CD4-positive, alpha-beta memory T cell (primary cell): Measurements from ENCODE around the gene P2RX6. TPM values are rescaled to one million over a fixed set of nuclear protein-coding genes. Genes with fewer than 3 reads are reported as not detected.

Experiments used
- CTCF ChIA-PET: fragments of 350-600 bp; sonication (Branson Sonifier 250); formaldehyde crosslinking; loops from one replicate; lab custom pipeline; 2021; ENCODE audit warnings: inconsistent platforms; ENCODE audit not compliant: partially characterized antibody; lab: Charles Lee
- POLR2A ChIA-PET: fragments of 350-600 bp; sonication (Branson Sonifier 250); formaldehyde crosslinking; loops from one replicate; lab custom pipeline; 2021; ENCODE audit not compliant: partially characterized antibody; lab: Charles Lee
- DNase-seq, 5 donors: peaks; one replicate each; pipeline versions ENCODE4 v3.0.0 to v3.0.0-alpha.2; 2020 to 2022; ENCODE audit warnings: mixed read lengths in 1 of 5
- H3K27ac ChIP-seq: one replicate; pipeline ENCODE4 v1.7.0; 2013; ENCODE audit warnings: low read depth, low read length
- H3K27me3 ChIP-seq: 2 replicates; pipeline ENCODE4 v1.7.0; 2013; ENCODE audit warnings: mild to moderate bottlenecking, low read length, moderate library complexity; ENCODE audit not compliant: insufficient read depth
- H3K36me3 ChIP-seq: 2 replicates; pipeline ENCODE4 v1.7.0; 2013; ENCODE audit warnings: mild to moderate bottlenecking, low read length, moderate library complexity; ENCODE audit not compliant: insufficient read depth
- H3K4me1 ChIP-seq: 2 replicates; pipeline ENCODE4 v1.7.0; 2013; ENCODE audit warnings: mild to moderate bottlenecking, low read length, moderate library complexity; ENCODE audit not compliant: insufficient read depth
- H3K4me3 ChIP-seq, 2 donors: one replicate each; pipeline ENCODE4 v1.7.0; 2013; ENCODE audit warnings: low read length in 2 of 2, mild to moderate bottlenecking in 1 of 2
- H3K9me3 ChIP-seq, 2 donors: one replicate each; pipeline ENCODE4 v1.7.0; 2013; ENCODE audit warnings: low read length in 2 of 2, control low read depth in 1 of 2; ENCODE audit not compliant: control insufficient read depth in 1 of 2
- H3K27ac Mint-ChIP-seq, 7 donors: one replicate each; pipeline ENCODE4 v1.8.0; 2020 to 2021; ENCODE audit warnings: mixed read lengths in 7 of 7, mild to moderate bottlenecking in 6 of 7, inconsistent platforms in 3 of 7, moderate library complexity in 3 of 7
- H3K27me3 Mint-ChIP-seq, 2 donors: one replicate each; pipeline ENCODE4 v1.8.0; 2020 to 2021; ENCODE audit warnings: mixed read lengths in 2 of 2
- H3K36me3 Mint-ChIP-seq, 2 donors: one replicate each; pipeline ENCODE4 v1.8.0; 2020 to 2021; ENCODE audit warnings: mixed read lengths in 2 of 2, inconsistent platforms in 1 of 2, mild to moderate bottlenecking in 1 of 2
- H3K4me1 Mint-ChIP-seq, 4 donors: one replicate each; pipeline ENCODE4 v1.8.0; 2020 to 2021; ENCODE audit warnings: mixed read lengths in 4 of 4, mild to moderate bottlenecking in 1 of 4
- H3K4me3 Mint-ChIP-seq, 8 donors: one replicate each; pipeline ENCODE4 v1.8.0; 2020 to 2021; ENCODE audit warnings: mixed read lengths in 8 of 8, mild to moderate bottlenecking in 7 of 8, moderate library complexity in 6 of 8, inconsistent platforms in 3 of 8
- H3K9me3 Mint-ChIP-seq, 8 donors: one replicate each; pipeline ENCODE4 v1.8.0; 2020 to 2021; ENCODE audit warnings: mixed read lengths in 8 of 8, mild to moderate bottlenecking in 5 of 8, inconsistent platforms in 3 of 8, moderate library complexity in 1 of 8
- intact Hi-C: fragments of 100-400 bp; cut with micrococcal nuclease; formaldehyde crosslinking; loops from one replicate; pipeline ENCODE4 v1.15.1; 2023
- polyA plus RNA-seq, 2 donors: library from polyadenylated mRNA; unstranded; fragments of 300-500 nt; fragmentation: Illumina TruSeq; gene quantifications; one replicate each; pipeline ENCODE4 v1.2.3, GENCODE V29; 2021
- total RNA-seq, 2 experiments: library from RNA; stranded (reverse); gene quantifications; one replicate each; pipeline ENCODE4 v1.2.3, GENCODE V29; 2021

The P2RX6 gene
- total and polyA plus RNA-seq, 4 experiments from 2014 or later, result 0.19 to 1.2 (median 1.1) TPM; not detected in 1

GRCh38 chr22:20992056-20992442 lies 22.9 kb upstream of the P2RX6 start:
- Histone ChIP-seq H3K27ac (no peak overlapping the region), H3K36me3 (peaks cover 16% of the 10 kb centered on the region), H3K4me3 (no peak overlapping the region), H3K4me1 (no peaks in the 10 kb centered on the region), H3K27me3 (no peaks in the 10 kb centered on the region), H3K9me3 (no peaks in the 10 kb centered on the region)
- POLR2A ChIA-PET, result interaction anchor here (1.4 kb wide), 1 partner anchor 10 kb away, joined by 4 read pairs; the partner anchor contains the start of gene LZTR1
- H3K4me3 Mint-ChIP-seq, result no peak overlapping the region
- DNase-seq, result no peak
- CTCF ChIA-PET, result no interaction called here
- no peaks in the 10 kb centered on the region for H3K27me3 Mint-ChIP-seq
- H3K27ac Mint-ChIP-seq, result peak overlapping the region in 1 of 7 donors; percentile 36
- no peaks in the 10 kb centered on the region for H3K9me3 Mint-ChIP-seq
- intact Hi-C loops, result no loop called here
- peaks cover 2 to 8% (median 4%) of the 10 kb centered on the region in 4 donors for H3K4me1 Mint-ChIP-seq
- peaks cover 0 to 32% of the 10 kb centered on the region in 2 donors for H3K36me3 Mint-ChIP-seq

DNA sequence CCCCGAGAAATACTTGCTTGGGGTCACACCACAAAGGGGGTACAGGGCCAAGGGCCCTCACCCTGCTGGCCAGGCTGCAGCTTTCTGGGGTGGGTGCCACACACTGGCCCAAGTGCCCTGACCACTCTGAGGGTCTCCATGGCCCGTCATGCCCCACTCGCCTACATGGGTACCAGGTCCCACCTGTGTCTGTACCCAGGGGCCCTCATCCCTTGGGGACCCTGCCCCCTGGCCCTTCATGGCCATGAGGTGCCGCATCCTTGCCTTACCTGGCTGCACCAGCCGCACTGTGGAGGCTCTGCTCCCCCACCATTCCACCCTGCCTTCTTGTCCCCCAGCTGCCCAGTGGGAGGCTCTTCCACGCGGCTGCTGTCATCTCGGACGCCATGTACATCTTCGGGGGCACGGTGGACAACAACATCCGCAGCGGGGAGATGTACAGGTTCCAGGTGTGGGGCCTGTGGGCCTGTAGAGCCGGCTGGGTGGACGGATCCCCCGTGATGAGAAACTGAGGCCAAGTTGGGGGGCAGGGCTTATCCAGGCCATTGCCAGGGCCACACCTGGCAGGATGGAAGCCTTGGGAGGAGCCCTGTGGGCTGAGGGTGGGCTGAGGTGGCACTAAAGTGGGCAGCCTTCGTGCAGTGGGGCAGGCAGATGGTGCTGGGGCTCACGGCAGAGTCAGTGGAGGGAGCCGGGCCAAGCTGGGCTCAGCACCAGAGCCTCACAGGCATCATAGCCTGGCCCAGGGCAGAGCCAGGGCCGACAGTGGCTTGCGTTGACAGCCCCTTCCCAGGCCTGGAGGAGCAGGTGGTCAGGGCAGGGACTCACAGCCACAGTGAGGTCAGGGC lies 22.3 kb upstream of the P2RX6 start:
- H3K36me3 ChIP-seq, result peaks cover 18% of the 10 kb centered on the region
- CTCF ChIA-PET, result no interaction called here
- H3K4me3 Mint-ChIP-seq, result no peak overlapping the region

GRCh38 chr22:20993304-20994127 lies 21.4 kb upstream of the P2RX6 start:
- Histone ChIP-seq H3K9me3 (no peaks in the 10 kb centered on the region), H3K4me3 (no peak overlapping the region), H3K27ac (no peak overlapping the region), H3K36me3 (peaks cover 23% of the 10 kb centered on the region), H3K27me3 (no peaks in the 10 kb centered on the region), H3K4me1 (no peaks in the 10 kb centered on the region)
- ChIA-PET POLR2A (interaction anchor here (0.6 to 1.4 kb wide), 2 partner anchors 9 to 11 kb away, joined by 3 to 4 read pairs; partner anchors contain the start of genes LZTR1 and THAP7), CTCF (no interaction called here)
- H3K27me3 Mint-ChIP-seq, result no peaks in the 10 kb centered on the region
- H3K4me3 Mint-ChIP-seq, result no peak overlapping the region
- DNase-seq, result no peak
- peaks cover 2 to 8% (median 5%) of the 10 kb centered on the region in 4 donors for H3K4me1 Mint-ChIP-seq
- H3K36me3 Mint-ChIP-seq, result peaks cover 0 to 33% of the 10 kb centered on the region in 2 donors
- intact Hi-C loops, result no loop called here
- peak overlapping the region in 1 of 7 donors; percentile 11 for H3K27ac Mint-ChIP-seq
- H3K9me3 Mint-ChIP-seq, result no peaks in the 10 kb centered on the region

More for the DNA sequence above, 22.3 kb upstream of the P2RX6 start:
- DNase-seq, result no peak
- Histone ChIP-seq H3K27me3 (no peaks in the 10 kb centered on the region), H3K4me1 (no peaks in the 10 kb centered on the region), H3K9me3 (no peaks in the 10 kb centered on the region), H3K27ac (no peak overlapping the region), H3K4me3 (no peak overlapping the region)
- intact Hi-C loops, result no loop called here
- H3K9me3 Mint-ChIP-seq, result no peaks in the 10 kb centered on the region
- H3K36me3 Mint-ChIP-seq, result peaks cover 0 to 30% of the 10 kb centered on the region in 2 donors
- H3K27ac Mint-ChIP-seq, result peak overlapping the region in 2 of 7 donors; percentile 11 to 27
- H3K4me1 Mint-ChIP-seq, result peaks cover 2 to 8% (median 4%) of the 10 kb centered on the region in 4 donors
- H3K27me3 Mint-ChIP-seq, result no peaks in the 10 kb centered on the region
- POLR2A ChIA-PET, result interaction anchor here (1.4 kb wide), 1 partner anchor 10 kb away, joined by 4 read pairs; the partner anchor contains the start of gene LZTR1

DNA sequence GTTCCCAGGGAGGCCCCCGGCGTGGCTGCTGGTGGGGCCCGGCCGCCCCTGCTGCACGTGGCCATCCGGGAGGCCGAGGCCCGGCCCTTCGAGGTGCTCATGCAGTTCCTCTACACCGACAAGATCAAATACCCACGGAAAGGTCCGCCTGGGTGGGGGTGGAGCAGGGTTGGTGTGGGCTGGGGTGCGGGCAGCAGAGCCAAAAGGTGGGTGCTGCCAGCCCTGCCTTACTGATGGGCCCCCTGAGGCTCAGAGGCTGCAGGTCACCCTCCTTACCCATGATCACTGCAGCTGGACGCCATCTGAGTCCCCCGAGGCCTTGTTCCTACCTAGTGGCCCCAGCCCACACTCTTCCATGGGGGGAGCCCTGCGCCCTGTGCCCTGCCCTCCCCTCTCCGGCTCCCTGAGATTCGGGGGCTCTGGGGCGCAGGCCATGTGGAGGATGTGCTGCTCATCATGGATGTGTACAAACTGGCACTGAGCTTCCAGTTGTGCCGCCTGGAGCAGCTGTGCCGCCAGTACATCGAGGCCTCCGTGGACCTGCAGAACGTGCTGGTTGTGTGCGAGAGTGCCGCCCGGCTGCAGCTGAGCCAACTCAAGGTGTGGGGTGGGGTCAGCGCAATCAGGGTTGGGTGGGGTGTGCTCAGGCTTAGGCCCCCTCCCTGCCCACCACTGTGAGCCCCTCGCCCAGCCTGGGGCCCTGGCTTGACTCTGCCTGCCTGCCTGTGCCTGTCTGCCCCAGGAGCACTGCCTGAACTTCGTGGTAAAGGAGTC lies 20.6 kb upstream of the P2RX6 start:
- intact Hi-C loops, result no loop called here
- CTCF ChIA-PET, result no interaction called here
- peaks cover 0 to 39% of the 10 kb centered on the region in 2 donors for H3K36me3 Mint-ChIP-seq

DNA sequence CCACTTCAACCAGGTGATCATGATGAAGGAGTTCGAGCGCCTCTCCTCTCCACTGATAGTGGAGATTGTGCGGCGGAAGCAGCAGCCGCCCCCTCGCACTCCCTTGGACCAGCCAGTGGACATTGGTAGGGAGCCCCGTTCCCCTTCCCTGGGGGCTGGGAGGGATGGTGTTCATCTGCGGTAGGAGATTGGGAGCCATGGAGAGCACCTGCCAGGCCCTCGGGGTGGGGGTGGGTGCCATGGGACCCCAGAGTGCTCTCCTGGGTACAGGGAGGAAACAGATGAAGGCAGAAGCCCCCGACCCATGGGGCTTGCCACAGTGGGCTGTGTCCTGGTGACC lies 20.1 kb upstream of the P2RX6 start:
- Mint-ChIP-seq H3K27ac (peak overlapping the region in 1 of 7 donors; percentile 27), H3K27me3 (no peaks in the 10 kb centered on the region), H3K4me1 (peaks cover 1 to 15% (median 5%) of the 10 kb centered on the region in 4 donors), H3K4me3 (no peak overlapping the region), H3K36me3 (peaks cover 0 to 39% of the 10 kb centered on the region in 2 donors), H3K9me3 (no peaks in the 10 kb centered on the region)
- POLR2A ChIA-PET, result no interaction called here
- Histone ChIP-seq H3K9me3 (no peaks in the 10 kb centered on the region), H3K4me1 (peaks cover 4% of the 10 kb centered on the region), H3K36me3 (peaks cover 34% of the 10 kb centered on the region), H3K27me3 (no peaks in the 10 kb centered on the region), H3K4me3 (no peak overlapping the region), H3K27ac (no peak overlapping the region)
- no peak for DNase-seq
- intact Hi-C loops, result no loop called here
- CTCF ChIA-PET, result no interaction called here

More for the DNA sequence above, 20.6 kb upstream of the P2RX6 start:
- no peak overlapping the region for H3K4me3 ChIP-seq
- no peaks in the 10 kb centered on the region for H3K9me3 Mint-ChIP-seq
- H3K4me1 ChIP-seq, result no peaks in the 10 kb centered on the region
- no peaks in the 10 kb centered on the region for H3K27me3 Mint-ChIP-seq
- H3K4me3 Mint-ChIP-seq, result no peak overlapping the region
- peaks cover 2 to 15% (median 5%) of the 10 kb centered on the region in 4 donors for H3K4me1 Mint-ChIP-seq
- no peaks in the 10 kb centered on the region for H3K9me3 ChIP-seq
- POLR2A ChIA-PET, result interaction anchor here (0.6 kb wide), 1 partner anchor 8 kb away, joined by 3 read pairs; the partner anchor contains the start of gene THAP7
- H3K36me3 ChIP-seq, result peaks cover 28% of the 10 kb centered on the region
- no peaks in the 10 kb centered on the region for H3K27me3 ChIP-seq
- no peak for DNase-seq
- H3K27ac ChIP-seq, result no peak overlapping the region
- H3K27ac Mint-ChIP-seq, result peak overlapping the region in 1 of 7 donors; percentile 27

DNA sequence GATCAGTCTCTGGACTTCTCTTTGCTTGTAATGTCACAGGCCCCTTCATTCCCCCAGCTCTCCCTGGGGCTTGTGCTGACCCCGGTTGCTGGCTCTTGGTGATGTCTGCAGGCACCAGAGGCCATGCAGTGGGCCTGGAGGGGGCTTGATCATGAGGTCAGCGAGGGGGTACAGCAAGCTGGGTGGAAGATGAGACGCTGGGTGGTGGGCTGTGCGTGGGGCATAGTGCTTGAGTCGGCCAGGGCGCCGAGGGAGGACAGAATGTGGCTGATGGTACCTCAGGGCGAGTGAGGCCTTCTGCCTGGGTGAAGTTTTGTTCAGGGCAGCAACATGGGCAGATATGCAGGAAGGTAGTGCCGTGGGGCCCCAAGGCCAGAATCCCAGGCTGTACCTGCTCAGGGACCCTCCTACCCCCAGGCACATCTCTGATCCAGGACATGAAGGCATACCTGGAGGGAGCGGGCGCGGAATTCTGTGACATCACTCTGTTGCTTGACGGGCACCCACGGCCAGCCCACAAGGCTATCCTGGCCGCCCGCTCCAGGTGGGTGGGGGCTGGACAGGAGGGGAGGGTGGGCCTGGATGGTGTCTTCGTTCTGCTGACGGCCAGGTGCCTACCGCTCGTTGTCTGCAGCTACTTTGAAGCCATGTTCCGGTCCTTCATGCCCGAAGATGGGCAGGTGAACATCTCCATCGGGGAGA lies 19.5 kb upstream of the P2RX6 start:
- POLR2A ChIA-PET, result interaction anchor here (1.1 kb wide), 1 partner anchor 13 kb away, joined by 4 read pairs; the partner anchor contains the start of gene LZTR1
- intact Hi-C loops, result no loop called here
- H3K9me3 Mint-ChIP-seq, result no peaks in the 10 kb centered on the region
- H3K4me3 Mint-ChIP-seq, result no peak overlapping the region
- peaks cover 0 to 36% of the 10 kb centered on the region in 2 donors for H3K36me3 Mint-ChIP-seq
- CTCF ChIA-PET, result no interaction called here
- Histone ChIP-seq H3K4me3 (no peak overlapping the region), H3K4me1 (peaks cover 10% of the 10 kb centered on the region), H3K36me3 (peaks cover 39% of the 10 kb centered on the region), H3K9me3 (no peaks in the 10 kb centered on the region), H3K27ac (no peak overlapping the region), H3K27me3 (no peaks in the 10 kb centered on the region)
- peaks cover 1 to 20% (median 5%) of the 10 kb centered on the region in 4 donors for H3K4me1 Mint-ChIP-seq
- no peak for DNase-seq
- H3K27me3 Mint-ChIP-seq, result no peaks in the 10 kb centered on the region
- H3K27ac Mint-ChIP-seq, result peak overlapping the region in 2 of 7 donors; percentile 27 to 36
